ENCODE data around the gene SNX15. TPM values are rescaled to one million over a fixed set of nuclear protein-coding genes. Genes with fewer than 3 reads are reported as not detected.

The SNX15 gene
- total RNA-seq, 3 donors from 2014 or later (not counting 1 experiment from before 2014, with no cell fraction given): 16.9 to 28.1 (median 27.1) TPM

DNA sequence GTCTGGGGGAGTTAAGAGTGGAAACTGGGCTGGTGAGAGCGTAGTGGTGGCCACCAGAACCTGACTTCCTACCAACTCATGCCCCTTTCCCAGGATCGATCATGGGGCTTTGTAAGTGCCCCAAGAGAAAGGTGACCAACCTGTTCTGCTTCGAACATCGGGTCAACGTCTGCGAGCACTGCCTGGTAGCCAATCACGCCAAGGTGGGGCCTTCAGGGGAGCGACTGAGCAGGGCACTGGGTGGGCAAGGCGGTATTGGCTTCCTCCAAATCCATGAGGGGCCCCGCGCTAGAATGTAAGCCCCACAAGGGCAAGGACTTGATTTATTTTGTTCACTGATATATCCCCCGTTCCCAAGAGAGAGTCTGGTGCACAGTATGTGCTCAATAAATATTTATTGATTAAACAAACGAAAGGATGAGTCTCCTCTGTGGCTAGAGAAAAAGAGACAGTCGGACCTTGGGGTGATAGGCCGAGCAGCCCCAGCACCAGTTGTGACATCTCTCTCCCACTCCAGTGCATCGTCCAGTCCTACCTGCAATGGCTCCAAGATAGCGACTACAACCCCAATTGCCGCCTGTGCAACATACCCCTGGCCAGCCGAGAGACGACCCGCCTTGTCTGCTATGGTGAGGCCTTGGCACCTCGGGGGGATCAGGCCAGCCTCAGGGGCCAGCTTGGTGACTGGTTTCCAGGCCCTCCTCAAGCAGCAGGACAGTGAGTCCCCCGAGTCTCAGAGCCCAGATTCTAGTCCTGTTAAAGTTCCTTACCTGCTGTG, 57.5 kb downstream of the SNX15 start:
- TF ChIP-seq, protein P1, sequence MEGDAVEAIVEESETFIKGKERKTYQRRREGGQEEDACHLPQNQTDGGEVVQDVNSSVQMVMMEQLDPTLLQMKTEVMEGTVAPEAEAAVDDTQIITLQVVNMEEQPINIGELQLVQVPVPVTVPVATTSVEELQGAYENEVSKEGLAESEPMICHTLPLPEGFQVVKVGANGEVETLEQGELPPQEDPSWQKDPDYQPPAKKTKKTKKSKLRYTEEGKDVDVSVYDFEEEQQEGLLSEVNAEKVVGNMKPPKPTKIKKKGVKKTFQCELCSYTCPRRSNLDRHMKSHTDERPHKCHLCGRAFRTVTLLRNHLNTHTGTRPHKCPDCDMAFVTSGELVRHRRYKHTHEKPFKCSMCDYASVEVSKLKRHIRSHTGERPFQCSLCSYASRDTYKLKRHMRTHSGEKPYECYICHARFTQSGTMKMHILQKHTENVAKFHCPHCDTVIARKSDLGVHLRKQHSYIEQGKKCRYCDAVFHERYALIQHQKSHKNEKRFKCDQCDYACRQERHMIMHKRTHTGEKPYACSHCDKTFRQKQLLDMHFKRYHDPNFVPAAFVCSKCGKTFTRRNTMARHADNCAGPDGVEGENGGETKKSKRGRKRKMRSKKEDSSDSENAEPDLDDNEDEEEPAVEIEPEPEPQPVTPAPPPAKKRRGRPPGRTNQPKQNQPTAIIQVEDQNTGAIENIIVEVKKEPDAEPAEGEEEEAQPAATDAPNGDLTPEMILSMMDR (IDR thresholded peaks at IDR 0.05): no peak
- H3K4me1 Mint-ChIP-seq: peaks cover 27 to 31% of the 10 kb centered on the region in 2 donors
- H3K27me3 Mint-ChIP-seq (ENCODE audit: low read depth in 2 of 2): no peaks in the 10 kb centered on the region
- no peaks in the 10 kb centered on the region for H3K9me3 Mint-ChIP-seq
- H3K4me3 ChIP-seq (ENCODE audit: low read length): peak overlapping the region; percentile 81
- H3K9me3 ChIP-seq (ENCODE audit: control insufficient read depth, insufficient read depth, low read length): no peaks in the 10 kb centered on the region
- peak overlapping the region; percentile 96 for H3K27ac ChIP-seq (ENCODE audit: low read length)
- DNase-seq (no peak), ATAC-seq (peak in 1 of 3 donors; percentile 15)
- intact Hi-C loops (cut with micrococcal nuclease): loop anchor here (1.0 to 10.0 kb wide), 4 partner anchors 12 to 1260 kb away; partner anchors contain the start of genes B4GAT1, BRMS1, FAU and MRPL49
- H3K27me3 ChIP-seq (ENCODE audit: control insufficient read depth, insufficient read depth, low read length): no peaks in the 10 kb centered on the region
- WGBS (ENCODE audit: insufficient coverage): 54% methylated on average over 23 of the region's 23 CpGs
- H3K36me3 ChIP-seq (ENCODE audit: control insufficient read depth, insufficient read depth, low read length): peaks cover 36% of the 10 kb centered on the region
- peak overlapping the region; percentile 98 to 100 for H3K27ac Mint-ChIP-seq
- H3K4me1 ChIP-seq (ENCODE audit: control insufficient read depth, insufficient read depth, low read length): peaks cover 16% of the 10 kb centered on the region
- H3K36me3 Mint-ChIP-seq: peaks cover 7% of the 10 kb centered on the region
- peak overlapping the region; percentile 94 for H3K4me3 Mint-ChIP-seq

DNA sequence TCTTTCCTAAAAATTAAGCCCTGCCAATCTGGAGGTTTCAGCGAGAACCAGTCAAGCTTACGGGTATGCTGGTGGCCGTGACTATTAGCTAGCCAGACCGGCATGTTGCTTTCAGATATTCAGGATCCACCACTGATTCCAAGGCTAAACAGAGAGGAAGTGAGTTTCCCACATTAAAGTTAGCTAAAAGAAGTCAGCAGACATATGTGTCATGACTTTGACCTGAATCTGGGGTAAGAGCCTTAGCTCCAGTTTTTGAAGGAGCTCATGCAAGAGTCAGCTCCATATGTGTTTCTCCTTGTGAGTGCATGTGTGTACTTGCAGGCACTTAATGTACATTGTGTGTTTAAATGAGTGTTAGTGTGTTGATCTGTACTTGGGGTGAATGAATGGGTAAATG, 58.2 kb downstream of the SNX15 start:
- WGBS (ENCODE audit: insufficient coverage): 95% methylated on average over 4 of the region's 4 CpGs
- H3K4me3 ChIP-seq (ENCODE audit: low read length): no peak overlapping the region
- Mint-ChIP-seq H3K4me3 (peak overlapping the region; percentile 94), H3K27me3 (ENCODE audit: low read depth in 2 of 2) (no peaks in the 10 kb centered on the region), H3K9me3 (no peaks in the 10 kb centered on the region), H3K36me3 (peaks cover 7% of the 10 kb centered on the region), H3K4me1 (peaks cover 27 to 31% of the 10 kb centered on the region in 2 donors), H3K27ac (peak overlapping the region; percentile 98 to 100)
- no peaks in the 10 kb centered on the region for H3K9me3 ChIP-seq (ENCODE audit: control insufficient read depth, insufficient read depth, low read length)
- H3K36me3 ChIP-seq (ENCODE audit: control insufficient read depth, insufficient read depth, low read length): peaks cover 36% of the 10 kb centered on the region
- H3K27ac ChIP-seq (ENCODE audit: low read length): no peak overlapping the region
- H3K27me3 ChIP-seq (ENCODE audit: control insufficient read depth, insufficient read depth, low read length): no peaks in the 10 kb centered on the region
- peaks cover 16% of the 10 kb centered on the region for H3K4me1 ChIP-seq (ENCODE audit: control insufficient read depth, insufficient read depth, low read length)
- TF ChIP-seq, protein P1 (IDR thresholded peaks at IDR 0.05): no peak
- intact Hi-C loops (cut with micrococcal nuclease): loop anchor here (10.0 kb wide), 1 partner anchor 1259 kb away; the partner anchor contains the start of genes B4GAT1 and BRMS1
- no peak for ATAC-seq
- no peak for DNase-seq

DNA sequence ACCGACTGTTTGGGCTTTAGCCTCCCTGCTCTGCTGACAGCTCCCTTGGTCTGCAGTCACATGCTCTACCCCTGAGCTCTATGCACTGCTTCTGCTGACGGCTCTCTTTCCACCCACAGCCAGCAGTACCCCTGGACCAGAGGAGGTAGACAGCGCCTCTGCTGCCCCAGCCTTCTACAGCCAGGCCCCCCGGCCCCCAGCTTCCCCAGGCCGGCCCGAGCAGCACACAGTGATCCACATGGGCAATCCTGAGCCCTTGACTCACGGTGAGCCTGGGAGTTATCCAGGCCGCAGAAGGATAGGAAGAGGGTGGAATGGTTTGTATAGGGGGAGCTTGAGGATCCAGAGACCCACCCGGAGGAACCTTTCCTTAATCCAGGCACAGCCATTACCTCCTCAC, 59.6 kb downstream of the SNX15 start:
- Histone ChIP-seq H3K4me1 (ENCODE audit: control insufficient read depth, insufficient read depth, low read length) (peaks cover 16% of the 10 kb centered on the region), H3K27ac (ENCODE audit: low read length) (no peak overlapping the region), H3K27me3 (ENCODE audit: control insufficient read depth, insufficient read depth, low read length) (no peaks in the 10 kb centered on the region), H3K9me3 (ENCODE audit: control insufficient read depth, insufficient read depth, low read length) (no peaks in the 10 kb centered on the region), H3K36me3 (ENCODE audit: control insufficient read depth, insufficient read depth, low read length) (peaks cover 36% of the 10 kb centered on the region), H3K4me3 (ENCODE audit: low read length) (no peak overlapping the region)
- Mint-ChIP-seq H3K9me3 (no peaks in the 10 kb centered on the region), H3K27me3 (ENCODE audit: low read depth in 2 of 2) (no peaks in the 10 kb centered on the region), H3K27ac (no peak overlapping the region), H3K4me3 (no peak overlapping the region), H3K4me1 (peaks cover 27 to 31% of the 10 kb centered on the region in 2 donors), H3K36me3 (peaks cover 7% of the 10 kb centered on the region)
- 96% methylated on average over 9 of the region's 9 CpGs for WGBS (ENCODE audit: insufficient coverage)
- no peak for ATAC-seq
- TF ChIP-seq, protein P1 (IDR thresholded peaks at IDR 0.05): no peak
- no peak for DNase-seq
- intact Hi-C loops (cut with micrococcal nuclease): loop anchor here (10.0 kb wide), 1 partner anchor 1258 kb away; the partner anchor contains the start of genes B4GAT1 and BRMS1

Data from natural killer cell (primary cell).